K562 (cell line): ENCODE results near the gene FKBP1B. TPM values are rescaled to one million over a fixed set of nuclear protein-coding genes. Genes with fewer than 3 reads are reported as not detected.

Experiments
- ARID2 ChIP-seq: fragments of 450-650 bp; IDR thresholded peaks from 2 replicates; pipeline ENCODE4 v1.6.1; 2017; ENCODE audit warnings: antibody characterized with exemption, mild to moderate bottlenecking
- LARP7 ChIP-seq: fragments of 450-650 bp; IDR thresholded peaks from 2 replicates; pipeline ENCODE4 v1.6.1; 2016
- MNT ChIP-seq, 2 experiments: fragments of 450-650 bp; conservative IDR thresholded peaks; 2 replicates each; pipeline ENCODE4 v1.6.1; 2017; ENCODE audit warnings: mild to moderate bottlenecking in 2 of 2, moderate library complexity in 2 of 2
- NCOA6 ChIP-seq: fragments of 450-650 bp; IDR thresholded peaks from 2 replicates; pipeline ENCODE4 v1.6.1; 2017; ENCODE audit warnings: mild to moderate bottlenecking
- PHB2 ChIP-seq: fragments of 450-650 bp; IDR thresholded peaks from 2 replicates; pipeline ENCODE4 v1.6.1; 2017; ENCODE audit warnings: low read depth
- POLR2AphosphoS2 ChIP-seq: IDR thresholded peaks from 2 replicates; pipeline ENCODE4 v1.6.1; 2012; ENCODE audit warnings: low read length, improper control_type of control experiment
- RBM22 ChIP-seq: fragments of 200-400 bp; formaldehyde crosslinking; IDR thresholded peaks from 2 replicates; pipeline ENCODE4 v1.6.1; 2018; ENCODE audit warnings: low read length, low read depth; ENCODE audit not compliant: poor library complexity, severe bottlenecking
- SMARCA5 ChIP-seq: fragments of 450-650 bp; IDR thresholded peaks from 2 replicates; pipeline ENCODE4 v1.6.1; 2016
- SMARCE1 ChIP-seq: fragments of 450-650 bp; IDR thresholded peaks from 2 replicates; pipeline ENCODE4 v1.7.1; 2016; ENCODE audit warnings: mild to moderate bottlenecking
- TOE1 ChIP-seq, 2 experiments: fragments of 450-650 bp in 1 of 2; sonication (generic) in 1 of 2; formaldehyde crosslinking in 1 of 2; IDR thresholded peaks; 2 replicates each; pipeline versions ENCODE4 v1.7.1 to v1.8.0; 2016 to 2022; ENCODE audit warnings: borderline replicate concordance in 2 of 2, mild to moderate bottlenecking in 2 of 2, antibody characterized with exemption in 1 of 2, inconsistent platforms in 1 of 2, low read depth in 1 of 2, missing genetic modification reagents in 1 of 2, moderate library complexity in 1 of 2
- XRCC5 ChIP-seq: fragments of 200-400 bp; formaldehyde crosslinking; IDR thresholded peaks from 2 replicates; pipeline ENCODE4 v1.6.1; 2017; ENCODE audit warnings: low read depth, mild to moderate bottlenecking, low read length
- ZBED1 ChIP-seq: IDR thresholded peaks from 2 replicates; pipeline ENCODE4 v1.6.1; 2014
- ZBTB26 ChIP-seq: fragments of 450-650 bp; formaldehyde crosslinking; IDR thresholded peaks from 2 replicates; pipeline ENCODE4 v1.4.0; 2022; ENCODE audit warnings: missing genetic modification characterization
- ZNF444 ChIP-seq: fragments of 250-450 bp; sonication (Bioruptor Pico); IDR thresholded peaks from 2 replicates; pipeline ENCODE4 v1.4.0; 2020; ENCODE audit warnings: mild to moderate bottlenecking, moderate library complexity
- ZNF551 ChIP-seq: fragments of 250-450 bp; sonication (Bioruptor Pico); IDR thresholded peaks from 2 replicates; pipeline ENCODE4 v1.5.0; 2021; ENCODE audit warnings: mild to moderate bottlenecking, moderate library complexity
- ZNF79 ChIP-seq: fragments of 250-450 bp; sonication (Bioruptor Pico); IDR thresholded peaks from 2 replicates; pipeline ENCODE4 v1.4.0; 2020; ENCODE audit warnings: low read depth, mild to moderate bottlenecking, moderate library complexity
- polyA plus RNA-seq, 8 experiments: library from polyadenylated mRNA; depleted of rRNA in 4 of 8; stranded (reverse) in 5 of 8; unstranded in 3 of 8; fragments of >200 nt; fragmentation: Nextera tagmentation in 2 of 8; fragmentation: Illumina TruSeq in 1 of 8; extraction: Ambion mirVana in 2 of 8; extraction: Trizol in 1 of 8; gene quantifications; 2 replicates each; pipeline versions ENCODE4 v1.2.1 to v1.2.3, GENCODE V29; 2011 to 2014; ENCODE audit warnings: inconsistent platforms in 1 of 8, missing spikeins in 1 of 8
- total RNA-seq, 7 experiments: library from RNA; depleted of rRNA in 6 of 7; stranded (reverse); fragments of >200 nt in 6 of 7; fragmentation: Illumina TruSeq in 2 of 7; extraction: Trizol in 2 of 7; gene quantifications; 2 replicates each; pipeline versions ENCODE4 v1.2.1 to v1.2.3, GENCODE V29; 2011 to 2021; ENCODE audit warnings: low replicate concordance in 1 of 7
- TF ChIP-seq, protein P1 (sequence below), 2 experiments: IDR thresholded peaks; 2 replicates each; pipeline ENCODE4 v1.6.1; 2012; ENCODE audit warnings: improper control_type of control experiment in 2 of 2, low read depth in 2 of 2, low read length in 2 of 2, borderline replicate concordance in 1 of 2
- TF ChIP-seq, protein P2 (sequence below): fragments of 250-450 bp; sonication (Bioruptor Pico); IDR thresholded peaks from 2 replicates; pipeline ENCODE4 v1.9.0; 2021; ENCODE audit warnings: mild to moderate bottlenecking
- TF ChIP-seq, protein P3 (sequence below): IDR thresholded peaks from 2 replicates; pipeline ENCODE4 v1.6.1; 2011; ENCODE audit warnings: borderline replicate concordance, low read depth, mild to moderate bottlenecking, moderate library complexity, low read length; ENCODE audit not compliant: insufficient read depth, poor library complexity, severe bottlenecking

FKBP1B gene
- total and polyA plus RNA-seq, 9 of the 15 experiments (the other 6 are each of a cell fraction or from before 2014, with no cell fraction given) = 0.58 to 9.4 (median 1.6) TPM

- TF ChIP-seq, protein P1, sequence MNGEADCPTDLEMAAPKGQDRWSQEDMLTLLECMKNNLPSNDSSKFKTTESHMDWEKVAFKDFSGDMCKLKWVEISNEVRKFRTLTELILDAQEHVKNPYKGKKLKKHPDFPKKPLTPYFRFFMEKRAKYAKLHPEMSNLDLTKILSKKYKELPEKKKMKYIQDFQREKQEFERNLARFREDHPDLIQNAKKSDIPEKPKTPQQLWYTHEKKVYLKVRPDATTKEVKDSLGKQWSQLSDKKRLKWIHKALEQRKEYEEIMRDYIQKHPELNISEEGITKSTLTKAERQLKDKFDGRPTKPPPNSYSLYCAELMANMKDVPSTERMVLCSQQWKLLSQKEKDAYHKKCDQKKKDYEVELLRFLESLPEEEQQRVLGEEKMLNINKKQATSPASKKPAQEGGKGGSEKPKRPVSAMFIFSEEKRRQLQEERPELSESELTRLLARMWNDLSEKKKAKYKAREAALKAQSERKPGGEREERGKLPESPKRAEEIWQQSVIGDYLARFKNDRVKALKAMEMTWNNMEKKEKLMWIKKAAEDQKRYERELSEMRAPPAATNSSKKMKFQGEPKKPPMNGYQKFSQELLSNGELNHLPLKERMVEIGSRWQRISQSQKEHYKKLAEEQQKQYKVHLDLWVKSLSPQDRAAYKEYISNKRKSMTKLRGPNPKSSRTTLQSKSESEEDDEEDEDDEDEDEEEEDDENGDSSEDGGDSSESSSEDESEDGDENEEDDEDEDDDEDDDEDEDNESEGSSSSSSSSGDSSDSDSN (IDR thresholded peaks at IDR 0.05; ENCODE audit: borderline replicate concordance in 1 of 2, low read depth in 2 of 2, low read length in 2 of 2) = no peak
- TF ChIP-seq PHB2 (no peak), ZNF551 (no peak), POLR2AphosphoS2 (peak; percentile 75; the same call in 1 of the 2 replicates), MNT (conservative IDR thresholded peaks at IDR 0.05) (peak; percentile 55 to 79; a peak in 3 of 4 replicates), RBM22 (no peak), SMARCE1 (0 out of 2 replicates have a peak, but pooled peaks have one; percentile 26), SMARCA5 (peak; percentile 17; the same call in 1 of the 2 replicates), ZNF444 (no peak), LARP7 (peak; percentile 88), ZBTB26 (CRISPR knock-in tag) (peak; percentile 86; the same call in 1 of the 2 replicates), TOE1 (IDR thresholded peaks at IDR 0.05; ENCODE audit: borderline replicate concordance) (peak; percentile 55), TOE1 (CRISPR knock-in tag; IDR thresholded peaks at IDR 0.05; ENCODE audit: borderline replicate concordance, low read depth) (no peak), ARID2 (no peak), NCOA6 (no peak), XRCC5 (no peak), ZBED1 (no peak), ZNF79 (no peak)
- TF ChIP-seq, protein P2, sequence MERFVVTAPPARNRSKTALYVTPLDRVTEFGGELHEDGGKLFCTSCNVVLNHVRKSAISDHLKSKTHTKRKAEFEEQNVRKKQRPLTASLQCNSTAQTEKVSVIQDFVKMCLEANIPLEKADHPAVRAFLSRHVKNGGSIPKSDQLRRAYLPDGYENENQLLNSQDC (CRISPR knock-in tag) = 0 out of 2 replicates have a peak, but pooled peaks have one; percentile 10
- TF ChIP-seq, protein P3, sequence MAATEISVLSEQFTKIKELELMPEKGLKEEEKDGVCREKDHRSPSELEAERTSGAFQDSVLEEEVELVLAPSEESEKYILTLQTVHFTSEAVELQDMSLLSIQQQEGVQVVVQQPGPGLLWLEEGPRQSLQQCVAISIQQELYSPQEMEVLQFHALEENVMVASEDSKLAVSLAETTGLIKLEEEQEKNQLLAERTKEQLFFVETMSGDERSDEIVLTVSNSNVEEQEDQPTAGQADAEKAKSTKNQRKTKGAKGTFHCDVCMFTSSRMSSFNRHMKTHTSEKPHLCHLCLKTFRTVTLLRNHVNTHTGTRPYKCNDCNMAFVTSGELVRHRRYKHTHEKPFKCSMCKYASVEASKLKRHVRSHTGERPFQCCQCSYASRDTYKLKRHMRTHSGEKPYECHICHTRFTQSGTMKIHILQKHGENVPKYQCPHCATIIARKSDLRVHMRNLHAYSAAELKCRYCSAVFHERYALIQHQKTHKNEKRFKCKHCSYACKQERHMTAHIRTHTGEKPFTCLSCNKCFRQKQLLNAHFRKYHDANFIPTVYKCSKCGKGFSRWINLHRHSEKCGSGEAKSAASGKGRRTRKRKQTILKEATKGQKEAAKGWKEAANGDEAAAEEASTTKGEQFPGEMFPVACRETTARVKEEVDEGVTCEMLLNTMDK = no peak
Observed at GRCh38 chr2:24046930-24047702, 2.4 kb upstream of the FKBP1B start, which contains the start of gene WDCP (continued).
